HuH-7.5 (cell line): ENCODE measurements around the gene IL11RA.
A peak's percentile ranks its signal among the peaks of the same experiment; 100 is the strongest.

Experiments
- DNase-seq: peaks from one replicate; pipeline ENCODE4 v3.0.0; 2011; ENCODE audit warnings: low spot score

IL11RA gene

DNA sequence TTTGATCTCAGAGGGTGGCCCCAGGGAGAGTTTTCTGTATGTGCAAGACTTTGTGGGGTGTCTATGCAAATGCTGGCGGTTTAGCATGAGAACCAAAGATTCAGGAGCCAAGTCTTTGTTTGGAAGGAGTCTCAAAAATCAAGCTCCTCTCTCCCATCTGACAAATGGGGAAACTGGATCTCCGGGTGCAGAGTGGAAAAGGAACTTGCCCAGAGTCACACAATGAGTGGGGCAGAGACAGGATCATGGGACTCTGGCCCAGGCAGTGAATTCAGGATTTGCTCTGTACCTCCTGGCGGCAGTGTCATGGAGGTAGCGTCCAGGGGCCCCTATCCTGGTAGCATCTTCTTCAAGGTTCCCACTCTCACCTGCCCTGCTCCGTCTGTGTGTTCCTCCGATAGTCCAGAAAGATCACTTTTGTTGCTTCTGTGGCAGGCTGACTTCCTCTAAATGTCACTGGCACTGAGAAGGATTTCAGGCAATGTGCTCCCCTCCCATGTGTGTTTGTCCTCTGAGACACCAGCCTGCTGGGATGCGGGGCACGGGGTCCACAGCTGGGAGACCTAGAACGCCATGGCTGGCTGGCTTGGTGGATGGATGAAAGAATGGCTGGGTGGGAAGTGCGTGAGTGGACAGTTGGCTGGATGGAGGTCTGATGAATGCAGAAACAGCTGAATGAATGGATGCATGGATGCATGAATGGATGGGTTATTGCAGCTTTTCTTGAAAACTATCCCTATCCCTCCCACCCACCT lies 35.5 kb downstream of the IL11RA start:
- DNase-seq, result no peak

DNA sequence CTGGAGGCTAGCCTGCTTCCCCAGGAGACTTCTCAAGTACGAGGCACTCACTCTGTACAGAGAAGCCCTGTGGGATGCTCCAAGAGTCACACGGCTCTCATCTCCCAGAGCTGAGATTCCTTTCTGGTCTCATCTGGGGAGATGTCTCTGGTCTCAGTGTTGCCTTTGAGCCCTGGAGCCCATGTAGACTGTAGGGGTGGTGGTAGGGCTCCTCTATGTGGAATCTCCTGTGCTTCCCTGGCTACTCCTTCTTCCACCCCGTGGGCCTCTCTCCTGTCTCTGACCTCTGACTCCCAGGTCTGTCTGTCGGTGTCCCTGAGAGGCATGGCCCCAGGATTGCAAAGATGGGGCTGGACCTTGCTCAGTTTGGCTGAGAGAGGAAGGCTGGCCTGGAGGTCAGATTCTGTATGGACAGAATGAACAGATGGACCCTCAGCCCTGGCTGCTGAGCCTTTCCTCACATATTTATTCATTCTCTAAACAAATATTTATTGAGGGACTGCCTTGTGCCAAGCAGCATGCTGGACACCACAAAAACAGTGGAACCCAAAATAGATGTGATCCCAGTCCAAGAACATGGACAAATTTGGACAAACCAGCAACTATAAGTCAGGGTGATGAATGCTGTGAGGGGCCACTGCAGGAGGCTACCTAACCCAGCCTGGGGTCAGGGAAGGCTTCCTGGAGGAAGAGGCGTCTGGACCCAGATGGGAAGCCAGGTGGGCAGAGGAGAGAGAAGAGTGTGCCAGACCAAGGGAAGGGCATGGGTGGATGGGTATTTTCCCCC lies 36.5 kb downstream of the IL11RA start:
- no peak for DNase-seq

DNA sequence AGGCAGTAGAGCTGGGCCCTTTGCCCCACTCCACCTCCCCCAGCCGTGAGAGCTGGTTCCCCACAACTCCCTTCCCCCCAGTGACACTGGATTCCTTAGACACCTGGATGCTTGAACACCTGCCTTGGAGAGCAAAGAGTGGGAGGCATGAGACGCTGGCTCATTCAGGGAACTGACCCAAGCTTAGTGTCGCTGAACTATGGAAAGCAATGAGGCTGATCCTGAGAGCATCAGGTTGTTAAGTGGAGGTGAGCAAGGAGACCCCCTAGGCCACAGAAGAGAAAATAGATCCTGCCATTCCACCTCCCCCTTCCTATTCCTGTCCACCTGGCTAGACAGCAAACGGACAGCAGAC lies 37.1 kb downstream of the IL11RA start:
- no peak for DNase-seq

GRCh38 chr9:34689512-34689911 lies 37.5 kb downstream of the IL11RA start:
- no peak for DNase-seq

GRCh38 chr9:34690983-34691935 lies 39.3 kb downstream of the IL11RA start, which contains the start of gene CCL19:
Gene CCL19, minus strand, starts transcription at chr9:34691276. Its CDS starts 137 bp downstream, at chr9:34691139.
- DNase-seq, result no peak

GRCh38 chr9:34691936-34692315 lies 39.9 kb downstream of the IL11RA start:
- DNase-seq, result no peak

- no peak for DNase-seq
These were observed 41.6 kb downstream of the IL11RA start for GRCh38 chr9:34693560-34693959.

DNA sequence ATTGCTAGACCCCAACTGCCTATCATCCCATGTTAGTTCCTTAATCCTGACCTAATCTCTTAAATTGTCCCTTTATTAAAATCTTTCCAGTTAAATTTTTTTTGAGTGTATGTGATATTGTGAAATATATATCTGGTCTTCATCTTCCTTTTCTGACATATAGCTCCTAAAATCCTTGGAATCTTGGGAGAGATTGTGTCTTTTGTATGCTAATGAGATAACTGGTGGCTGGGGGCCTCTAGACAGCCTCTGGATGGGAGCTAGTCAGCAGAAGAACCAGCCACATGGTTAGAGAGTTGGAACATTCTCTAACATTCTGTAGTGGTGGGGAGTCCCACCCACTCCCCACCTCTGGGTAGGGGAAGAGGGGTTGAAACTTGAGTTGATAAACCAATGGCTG lies 42.8 kb downstream of the IL11RA start:
- DNase-seq, result no peak

DNA sequence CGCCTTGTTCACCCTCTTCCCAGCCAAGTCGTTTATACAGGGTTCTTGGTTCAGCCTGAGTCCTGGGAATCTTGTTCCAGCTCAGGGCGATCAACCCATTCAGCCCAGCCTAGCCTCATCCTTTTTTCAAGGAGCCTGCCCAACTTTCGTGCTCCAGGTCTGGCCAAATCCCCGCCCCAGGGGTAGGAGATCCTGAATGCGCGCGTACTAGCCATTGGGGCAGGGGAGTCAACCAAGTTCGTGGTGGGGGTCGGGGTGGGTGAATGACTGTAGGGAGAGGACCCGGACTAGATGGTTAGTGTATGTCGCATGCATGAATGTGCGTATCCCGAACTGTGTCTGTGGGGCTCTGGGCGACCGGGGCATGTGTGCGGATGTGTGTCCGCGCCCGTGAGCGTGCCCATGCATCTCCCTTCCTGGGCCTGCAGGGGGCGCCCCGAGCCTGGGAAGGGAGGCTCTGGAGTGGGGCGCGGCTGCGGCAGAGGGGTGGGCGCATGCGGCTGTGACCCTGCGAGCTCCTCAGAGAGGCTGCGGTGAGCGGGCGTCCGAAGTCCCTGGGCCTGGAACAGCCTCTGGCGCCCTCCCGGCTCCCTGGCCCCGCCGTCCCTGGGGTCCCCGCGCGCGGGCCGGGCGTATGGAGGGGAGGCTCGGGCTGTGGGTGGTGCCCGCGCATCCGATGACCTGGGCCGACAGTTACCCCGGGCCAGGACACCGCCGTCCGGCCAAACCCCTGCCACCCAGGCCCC lies 49.2 kb downstream of the IL11RA start:
- DNase-seq, result peak; percentile 69

DNA sequence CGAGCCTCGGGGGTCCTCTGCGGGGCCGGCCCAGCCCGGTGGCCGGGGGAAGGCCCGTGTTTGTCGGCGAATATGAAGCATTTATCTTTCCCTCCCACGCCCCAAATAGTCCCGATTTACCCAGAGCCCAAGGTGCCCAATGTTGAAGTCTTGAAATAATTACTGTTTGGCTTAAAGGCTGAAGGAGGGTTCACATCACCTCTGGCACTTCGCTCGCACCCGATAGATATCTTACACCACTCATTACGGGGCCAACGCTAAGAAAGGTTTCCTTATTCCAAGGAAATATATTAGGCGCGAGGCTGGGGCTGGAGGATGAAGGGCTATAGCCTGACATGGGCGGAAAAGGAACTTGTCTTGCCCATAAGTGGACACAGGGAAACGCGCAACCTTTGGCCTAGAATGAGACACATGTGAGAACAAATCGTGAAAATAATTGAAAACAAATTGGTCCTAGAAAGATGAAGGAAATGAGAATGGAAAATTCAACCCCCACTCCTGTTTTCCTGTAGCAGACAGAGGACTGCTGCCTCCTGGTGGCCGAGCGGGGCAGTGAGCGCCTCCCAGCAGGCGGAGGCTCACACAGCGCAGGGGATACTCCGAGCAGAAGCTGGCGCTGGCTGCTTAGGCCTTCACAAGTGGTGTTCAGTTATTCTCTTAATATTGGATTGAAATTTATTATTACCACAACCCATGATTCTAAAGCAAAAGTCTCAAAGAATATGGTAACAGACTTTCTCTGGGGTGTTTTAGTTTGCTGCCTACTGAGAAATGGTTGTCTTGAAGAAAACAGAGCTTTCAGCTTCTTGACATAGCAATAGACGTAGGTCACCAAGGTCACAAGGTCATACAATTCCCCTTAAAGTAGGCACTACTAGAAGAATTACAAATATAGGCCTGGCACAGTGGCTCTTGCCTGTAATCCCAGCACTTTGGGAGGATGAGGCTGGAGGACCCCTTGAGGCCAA lies 50.1 kb downstream of the IL11RA start:
- peak; percentile 73 for DNase-seq

- no peak for DNase-seq
These were observed 55.1 kb downstream of the IL11RA start for GRCh38 chr9:34707130-34707529.

- no peak for DNase-seq
These were observed 57.4 kb downstream of the IL11RA start for GRCh38 chr9:34709196-34709978.

DNA sequence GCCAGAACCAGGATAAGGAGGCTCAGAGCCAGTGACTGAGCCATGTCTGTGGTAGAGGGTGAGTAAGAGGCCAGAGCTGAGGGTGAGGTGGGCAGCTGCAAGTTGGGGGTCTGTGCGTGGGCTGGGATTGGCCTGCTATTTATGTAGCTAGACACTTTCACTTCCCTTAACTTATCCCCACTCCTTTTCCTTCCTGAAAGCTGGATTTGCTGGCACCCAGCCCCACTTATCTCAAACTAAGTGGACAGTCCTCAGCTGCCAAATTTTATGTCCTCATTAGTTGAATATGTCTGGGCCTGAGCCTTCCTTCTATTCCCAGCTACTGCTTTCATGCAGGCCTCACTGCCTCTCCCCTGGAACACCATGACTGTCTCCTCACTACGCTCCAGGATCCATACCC lies 58.0 kb downstream of the IL11RA start, which contains the start of gene CCL21:
TSS of gene CCL21 (minus strand) at position 114 of the 400 bp plus-strand sequence. CDS start at position 44, 70 bp downstream.
- DNase-seq, result no peak
